Right lung (tissue), 10 donors: ENCODE measurements around the gene LUC7L. TPM values are rescaled to one million over a fixed set of nuclear protein-coding genes. Genes with fewer than 3 reads are reported as not detected.
"Not testable (repeated sequence)": the region's sequence is repeated elsewhere in the genome, so short reads cannot be mapped to it uniquely, and the experiment has no call there.

Experiments
- DNase-seq, 2 donors: peaks; one replicate each; pipeline ENCODE4 v3.0.0-alpha.2; 2013
- long read RNA-seq, 8 donors: transcript quantifications; one replicate each; lab custom pipeline, GENCODE V29; 2026
- polyA plus RNA-seq, 5 donors: library from polyadenylated mRNA; unstranded; fragments of 120-200 nt; gene quantifications; one replicate each; pipeline versions ENCODE4 v1.2.1 to v1.2.3, GENCODE V29; 2013; ENCODE audit warnings: inconsistent platforms in 1 of 5, low replicate concordance in 1 of 5; ENCODE audit not compliant: insufficient read length in 5 of 5, insufficient read depth in 1 of 5

Gene LUC7L, protein sequence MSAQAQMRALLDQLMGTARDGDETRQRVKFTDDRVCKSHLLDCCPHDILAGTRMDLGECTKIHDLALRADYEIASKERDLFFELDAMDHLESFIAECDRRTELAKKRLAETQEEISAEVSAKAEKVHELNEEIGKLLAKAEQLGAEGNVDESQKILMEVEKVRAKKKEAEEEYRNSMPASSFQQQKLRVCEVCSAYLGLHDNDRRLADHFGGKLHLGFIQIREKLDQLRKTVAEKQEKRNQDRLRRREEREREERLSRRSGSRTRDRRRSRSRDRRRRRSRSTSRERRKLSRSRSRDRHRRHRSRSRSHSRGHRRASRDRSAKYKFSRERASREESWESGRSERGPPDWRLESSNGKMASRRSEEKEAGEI
- 100 to 1,000 TPM; 121 to 164 (median 135) TPM for polyA plus RNA-seq
- long read RNA-seq, donor 1, transcript LUC7L-201 (10 exons, 1,456 nt), result major isoform, 5 of 53 reads
- long read RNA-seq, donor 1, partial matches to known transcripts, result 44 of 53 reads
- long read RNA-seq, donor 1, other reads (novel, unspliced or antisense), result 0 of 53 reads
- long read RNA-seq, donor 2, transcript LUC7L-201 (10 exons, 1,456 nt), result major isoform, 6 of 9 reads
- long read RNA-seq, donor 2, partial matches to known transcripts, result 0 of 9 reads
- long read RNA-seq, donor 2, other reads (novel, unspliced or antisense), result 0 of 9 reads
- long read RNA-seq, donor 3, partial matches to known transcripts, result 15 of 24 reads
- long read RNA-seq, donor 3, other reads (novel, unspliced or antisense), result 0 of 24 reads
- long read RNA-seq, donor 4, partial matches to known transcripts, result 0 of 7 reads
- long read RNA-seq, donor 4, other reads (novel, unspliced or antisense), result 0 of 7 reads
- long read RNA-seq, donor 5, partial matches to known transcripts, result 17 of 28 reads
- long read RNA-seq, donor 5, other reads (novel, unspliced or antisense), result 0 of 28 reads
- long read RNA-seq, donor 6, transcript LUC7L-201 (10 exons, 1,456 nt), result major isoform, 7 of 24 reads
- long read RNA-seq, donor 6, partial matches to known transcripts, result 10 of 24 reads
- long read RNA-seq, donor 6, other reads (novel, unspliced or antisense), result 0 of 24 reads
- long read RNA-seq, donor 7, transcript LUC7L-201 (10 exons, 1,456 nt), result major isoform, 7 of 19 reads
- long read RNA-seq, donor 7, partial matches to known transcripts, result 5 of 19 reads
- long read RNA-seq, donor 7, other reads (novel, unspliced or antisense), result 0 of 19 reads
- long read RNA-seq, donor 8, partial matches to known transcripts, result 0 of 5 reads
- long read RNA-seq, donor 8, other reads (novel, unspliced or antisense), result 0 of 5 reads

DNA sequence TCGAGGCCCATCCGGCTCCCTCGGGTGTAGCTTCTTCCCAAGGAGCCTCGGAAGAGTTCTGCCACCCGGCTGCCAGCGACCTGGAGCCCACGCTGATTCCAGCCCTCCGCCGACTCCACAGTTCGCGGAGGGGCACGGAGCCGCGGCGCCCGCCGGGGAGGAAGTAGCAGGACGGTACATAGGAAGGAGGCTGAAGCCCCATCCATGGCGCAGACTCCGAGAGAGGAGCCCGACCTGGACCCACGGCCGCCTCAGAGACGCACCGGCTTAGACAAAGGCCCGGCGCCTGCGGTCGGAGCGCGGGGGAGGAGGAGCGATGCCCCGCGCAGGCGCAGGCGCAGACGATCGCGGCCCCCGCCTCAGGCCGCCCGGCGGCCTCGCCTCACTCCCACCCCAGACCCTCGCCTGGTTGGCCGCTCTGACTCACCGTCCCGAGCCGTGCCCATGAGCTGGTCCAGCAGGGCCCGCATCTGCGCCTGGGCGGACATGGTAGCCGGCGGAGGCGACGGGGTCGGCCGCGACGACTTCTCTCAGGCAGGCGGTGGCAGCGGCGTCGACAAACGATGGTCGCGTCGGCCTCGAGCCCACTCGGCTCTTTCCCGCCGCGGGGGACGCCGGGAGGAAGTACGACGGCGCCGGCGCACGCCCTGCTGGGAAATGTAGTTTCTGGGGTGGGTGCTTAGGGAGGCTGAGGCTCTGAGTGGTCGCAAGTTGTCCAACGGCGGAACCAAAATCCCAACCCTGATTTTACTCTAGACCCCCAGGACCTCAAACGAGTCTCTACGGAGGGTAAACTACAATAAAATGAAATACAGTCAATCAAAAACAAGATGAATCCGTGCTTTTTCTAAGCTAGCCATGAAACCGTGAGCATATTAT lies at the start of gene LUC7L:
TSS of gene LUC7L (minus strand) at position 598 of the 879 bp plus-strand sequence. CDS start at position 488, 110 bp downstream.
- peak; percentile 89 to 91 for DNase-seq

DNA sequence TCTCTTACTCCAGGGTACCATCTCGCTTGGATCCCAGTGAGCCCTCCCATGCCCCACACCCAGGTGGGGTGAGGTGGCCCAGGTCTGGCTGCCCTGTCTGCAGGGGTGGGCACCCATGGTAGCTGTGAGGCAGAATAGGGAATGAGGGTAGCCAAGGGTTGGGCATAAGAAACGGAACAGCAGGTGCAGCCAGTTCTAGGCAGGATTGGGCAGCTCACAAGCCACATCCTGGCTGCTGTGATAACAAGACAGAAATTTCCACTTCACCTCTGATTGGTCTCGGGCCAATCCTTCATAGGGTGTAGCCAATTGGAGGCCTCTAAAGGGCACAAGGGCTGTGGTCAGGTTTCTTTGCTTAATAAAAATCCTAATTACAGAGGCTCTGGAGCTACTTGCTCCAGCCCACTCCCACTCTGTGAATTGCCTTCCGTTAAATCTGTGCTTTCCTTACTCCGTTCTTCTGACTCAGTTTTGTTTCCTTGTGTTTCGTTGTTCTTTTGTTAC lies 49.7 kb upstream of the LUC7L start:
- DNase-seq, result peak; percentile 23 to 27

DNA sequence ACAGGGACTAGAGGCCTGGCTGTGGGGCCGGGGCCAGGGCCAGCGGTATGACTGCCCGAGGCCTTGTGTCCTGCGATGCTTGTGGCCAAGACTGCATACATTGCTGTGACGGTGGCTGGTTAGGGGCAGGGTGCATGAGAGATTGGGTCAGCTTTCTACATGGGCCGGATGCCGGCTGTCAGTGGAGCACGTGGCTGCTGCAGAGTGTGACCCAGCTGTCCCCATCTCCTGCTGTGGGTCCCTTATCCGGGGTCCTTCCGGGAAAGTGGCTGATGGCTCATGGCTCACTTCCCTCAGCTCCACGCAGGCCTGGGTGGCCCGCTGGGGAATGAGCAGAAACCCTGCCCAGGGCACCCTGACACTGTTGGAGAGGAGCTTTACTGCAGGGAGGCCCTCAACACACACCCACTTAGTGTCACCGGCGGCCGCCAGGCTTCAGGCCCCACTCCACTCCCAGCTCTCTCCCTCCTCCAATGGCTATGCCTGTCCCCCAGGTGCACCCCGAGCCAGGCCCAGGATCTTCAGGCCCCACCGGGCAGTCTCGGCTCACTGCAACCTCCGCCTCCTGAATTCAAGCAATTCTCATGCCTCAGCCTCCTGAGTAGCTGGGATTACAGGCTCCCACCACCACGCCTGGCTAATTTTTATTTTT lies 47.3 kb upstream of the LUC7L start:
- DNase-seq, result peak in 1 of 2 donors; percentile 36

DNA sequence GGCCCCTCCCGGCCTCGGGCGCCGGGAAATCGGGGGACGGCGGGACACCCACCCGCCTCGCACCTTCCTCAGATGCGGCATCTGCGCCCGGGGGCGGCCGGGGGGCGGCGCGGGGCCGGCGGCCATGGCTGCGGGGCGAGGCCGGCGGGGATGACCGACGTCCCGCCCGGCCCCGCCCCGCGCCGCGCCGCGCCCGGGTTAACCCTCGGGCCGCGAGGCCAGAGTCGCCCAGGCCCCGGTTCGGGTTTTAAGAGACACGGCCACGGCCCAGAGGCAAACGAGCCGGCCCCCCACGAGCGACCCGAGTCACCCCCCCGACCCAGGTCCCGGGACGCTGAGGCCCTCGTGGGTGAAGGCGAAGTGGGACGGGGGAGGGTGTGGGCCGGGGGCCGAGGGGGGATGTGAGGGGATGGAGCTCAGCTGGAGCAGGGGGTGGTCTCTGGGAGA lies 46.6 kb upstream of the LUC7L start, which contains the start of gene RGS11:
TSS of gene RGS11 (minus strand) at position 159 of the 447 bp plus-strand sequence. CDS start at position 126, 33 bp downstream.
- DNase-seq, result no peak

DNA sequence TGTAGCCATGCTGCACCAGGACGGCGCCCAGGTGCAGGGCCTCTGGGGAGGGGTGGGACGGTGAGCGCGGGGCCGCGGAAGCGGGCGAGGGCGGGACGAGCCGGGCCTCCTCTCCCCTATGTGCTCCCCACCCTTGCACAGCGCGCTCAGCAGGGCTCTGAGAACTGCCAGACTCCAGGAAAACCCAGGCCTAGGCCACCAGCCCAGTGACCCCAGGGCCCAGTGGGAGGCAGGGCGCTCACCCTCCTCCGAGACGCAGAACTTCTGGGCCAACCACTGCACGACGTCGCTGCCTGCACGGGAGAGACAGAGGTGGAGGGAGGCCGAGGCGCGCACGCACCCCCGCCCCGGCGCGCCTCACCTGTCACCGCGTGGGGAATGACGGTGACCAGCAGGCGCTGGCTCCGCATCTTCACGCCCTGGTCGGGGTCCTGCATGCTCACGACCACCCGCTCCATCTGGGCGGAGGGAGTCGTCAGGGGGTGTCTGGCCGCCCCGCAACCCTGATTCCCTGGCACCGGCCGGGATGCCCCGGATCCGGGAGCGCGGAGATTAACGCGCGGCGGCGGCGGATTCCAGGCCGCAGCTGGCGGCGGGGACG lies 45.9 kb upstream of the LUC7L start:
- DNase-seq, result no peak

DNA sequence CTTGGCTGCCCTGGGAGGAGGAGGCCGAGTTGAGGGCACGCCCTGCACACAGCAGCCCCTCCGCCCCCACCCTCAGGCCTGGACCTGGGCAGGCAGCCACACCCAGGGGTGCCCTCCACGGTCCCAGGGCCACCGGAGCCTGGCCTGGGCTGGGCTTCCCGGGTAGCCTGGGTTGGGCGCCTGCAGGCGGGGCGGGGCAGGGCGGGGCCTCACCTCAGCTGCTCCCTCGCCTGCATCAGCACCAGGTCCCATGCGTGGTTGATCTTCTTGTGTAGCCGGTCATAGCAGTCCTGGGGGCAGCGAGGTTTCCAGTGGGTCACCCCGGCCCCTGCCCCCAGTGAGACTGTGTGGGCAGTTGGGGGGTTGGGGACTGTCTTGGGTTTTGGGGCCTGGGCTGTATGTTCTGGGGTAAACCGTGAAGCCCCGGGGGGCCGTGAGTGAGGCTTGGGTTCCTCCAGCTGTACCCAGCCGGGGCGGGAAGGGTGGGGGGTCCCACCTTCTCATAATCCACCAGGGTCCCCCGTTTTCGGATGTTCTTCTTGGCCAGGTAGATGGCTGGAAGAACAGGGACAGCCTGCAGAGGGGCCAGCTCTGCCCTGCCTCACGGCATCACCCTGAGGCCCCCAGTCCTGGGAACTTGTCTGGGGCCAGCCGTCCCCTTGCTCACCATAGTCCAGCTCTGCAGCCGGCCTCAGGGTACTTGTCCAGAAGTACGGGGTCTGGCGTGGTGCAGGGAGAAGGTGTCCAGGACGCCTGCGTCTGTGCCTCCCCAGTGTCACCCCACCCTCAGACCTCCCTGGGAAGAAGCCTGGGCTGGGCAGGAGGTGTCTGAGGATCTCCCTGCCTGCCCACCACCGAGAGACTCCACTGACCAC lies 44.5 kb upstream of the LUC7L start:
- no peak for DNase-seq

DNA sequence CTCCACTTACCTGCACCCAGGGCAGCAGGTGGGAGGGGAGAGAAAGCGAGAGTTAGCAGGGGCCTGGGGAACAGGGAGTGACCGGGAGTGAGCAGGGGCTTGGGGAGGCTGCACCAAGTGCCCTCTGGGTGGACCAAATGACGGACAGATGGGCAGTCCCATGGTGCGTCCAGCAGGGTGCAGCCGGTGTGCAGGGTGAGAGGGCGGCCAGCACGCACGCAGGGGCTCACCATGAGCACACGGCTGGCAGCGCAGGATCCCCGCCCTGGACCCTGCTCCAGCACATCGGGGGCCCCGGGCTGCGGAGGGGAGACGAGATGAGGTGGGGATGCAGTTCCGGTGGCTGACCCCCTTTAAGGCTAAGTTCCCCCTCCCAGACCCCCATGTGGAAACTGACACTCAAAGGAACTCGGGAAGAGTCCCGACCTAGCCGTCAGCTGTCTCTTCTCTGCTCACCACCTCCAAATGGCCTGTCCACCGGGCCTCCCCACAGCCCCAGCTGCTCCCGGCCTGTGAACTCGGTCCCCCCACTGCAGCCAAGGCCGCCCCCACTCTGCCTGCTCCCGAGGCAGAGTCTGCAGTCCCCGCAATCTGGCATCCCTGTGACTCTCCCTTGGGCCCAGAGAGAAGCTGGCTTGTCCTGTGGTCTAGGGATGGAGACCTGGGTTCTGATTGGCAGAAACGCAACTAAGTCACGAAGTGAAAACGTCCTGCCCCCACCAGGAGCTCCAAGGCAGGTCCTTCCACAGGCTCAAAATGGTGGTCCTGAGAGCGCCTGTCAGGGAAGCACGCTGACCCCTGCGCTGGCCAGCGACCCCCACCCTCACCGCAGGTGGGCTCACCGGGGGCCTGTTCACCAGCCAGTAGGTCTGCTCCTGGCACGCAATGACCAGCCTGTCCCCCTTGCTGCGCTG lies 43.6 kb upstream of the LUC7L start:
- no peak for DNase-seq

DNA sequence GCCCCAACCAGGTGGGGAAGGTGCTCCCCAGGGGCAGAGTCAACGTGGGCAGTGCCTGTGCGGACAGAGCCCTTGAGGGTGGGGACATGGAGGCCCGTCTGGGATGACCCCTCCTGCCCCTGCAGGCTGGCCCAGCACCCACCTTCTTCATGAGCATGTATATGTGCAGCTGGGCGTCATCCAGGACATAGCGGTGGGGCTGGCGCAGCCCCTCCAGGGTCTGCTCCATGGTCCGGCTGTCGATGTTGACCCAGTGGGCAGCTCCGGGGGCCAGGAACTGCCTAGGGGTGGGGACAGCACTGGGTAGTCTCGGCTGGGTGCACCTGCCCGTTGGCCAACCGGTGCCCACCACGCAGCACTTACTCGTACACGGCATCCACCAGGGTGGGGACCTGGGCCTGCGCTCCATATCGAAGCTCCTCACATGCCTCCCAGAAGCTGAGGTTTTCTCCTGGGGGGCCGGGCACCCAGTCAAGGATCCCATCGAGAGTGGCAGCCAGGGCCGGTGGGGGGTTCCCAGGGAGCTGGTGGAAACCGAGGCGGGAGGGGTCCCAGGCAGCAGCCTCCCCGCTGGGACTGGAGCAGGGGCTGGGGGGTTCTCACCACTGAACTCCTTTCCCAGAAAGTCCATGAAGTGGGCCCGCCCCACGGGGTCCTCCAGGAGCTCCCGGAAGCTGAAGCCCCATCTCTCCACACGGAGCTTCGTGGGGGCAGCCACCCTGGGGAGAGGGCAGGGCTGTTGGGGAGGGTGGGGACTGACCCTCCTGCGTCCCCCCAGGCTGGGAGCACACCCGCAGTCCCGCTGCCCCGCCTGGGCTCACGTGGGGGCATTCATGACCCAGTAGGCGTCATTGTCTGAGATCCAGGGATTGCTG lies 41.4 kb upstream of the LUC7L start:
- no peak for DNase-seq

DNA sequence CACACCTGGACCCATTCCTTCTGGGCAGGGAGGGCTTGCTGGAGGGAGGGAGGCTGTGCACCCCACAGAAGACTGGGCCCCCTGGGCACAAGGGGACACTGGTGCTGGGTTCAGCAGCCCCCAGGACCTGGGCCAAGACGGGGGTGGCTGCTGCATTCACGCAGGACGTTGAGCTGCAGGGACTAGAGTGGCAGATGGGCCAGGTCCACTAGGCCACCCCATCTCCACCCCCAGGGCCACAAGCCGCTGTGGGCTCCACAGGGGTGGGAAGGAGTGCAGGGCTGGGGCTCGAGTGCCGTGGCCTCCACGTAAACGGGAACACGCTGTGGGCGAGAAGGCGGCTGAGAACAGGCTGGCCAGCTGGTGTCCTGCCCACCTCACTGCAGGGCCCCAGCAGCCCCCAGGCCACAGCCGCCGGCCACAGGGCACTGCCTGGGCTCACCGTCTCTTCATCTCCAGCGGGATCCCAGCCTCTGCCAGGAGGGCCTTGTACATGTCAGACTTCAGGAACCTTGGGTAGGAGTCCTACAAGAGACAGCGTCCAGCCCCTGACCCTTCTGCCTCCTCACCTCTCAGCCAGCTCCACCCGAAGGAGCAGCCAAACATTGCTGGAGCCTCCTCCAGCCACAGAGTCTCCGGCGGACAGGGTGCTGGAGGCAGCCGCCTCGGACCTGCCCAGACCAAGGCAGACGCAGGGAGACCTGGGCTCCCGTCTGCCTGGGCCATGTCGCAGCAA lies 40.0 kb upstream of the LUC7L start:
- no peak for DNase-seq

DNA sequence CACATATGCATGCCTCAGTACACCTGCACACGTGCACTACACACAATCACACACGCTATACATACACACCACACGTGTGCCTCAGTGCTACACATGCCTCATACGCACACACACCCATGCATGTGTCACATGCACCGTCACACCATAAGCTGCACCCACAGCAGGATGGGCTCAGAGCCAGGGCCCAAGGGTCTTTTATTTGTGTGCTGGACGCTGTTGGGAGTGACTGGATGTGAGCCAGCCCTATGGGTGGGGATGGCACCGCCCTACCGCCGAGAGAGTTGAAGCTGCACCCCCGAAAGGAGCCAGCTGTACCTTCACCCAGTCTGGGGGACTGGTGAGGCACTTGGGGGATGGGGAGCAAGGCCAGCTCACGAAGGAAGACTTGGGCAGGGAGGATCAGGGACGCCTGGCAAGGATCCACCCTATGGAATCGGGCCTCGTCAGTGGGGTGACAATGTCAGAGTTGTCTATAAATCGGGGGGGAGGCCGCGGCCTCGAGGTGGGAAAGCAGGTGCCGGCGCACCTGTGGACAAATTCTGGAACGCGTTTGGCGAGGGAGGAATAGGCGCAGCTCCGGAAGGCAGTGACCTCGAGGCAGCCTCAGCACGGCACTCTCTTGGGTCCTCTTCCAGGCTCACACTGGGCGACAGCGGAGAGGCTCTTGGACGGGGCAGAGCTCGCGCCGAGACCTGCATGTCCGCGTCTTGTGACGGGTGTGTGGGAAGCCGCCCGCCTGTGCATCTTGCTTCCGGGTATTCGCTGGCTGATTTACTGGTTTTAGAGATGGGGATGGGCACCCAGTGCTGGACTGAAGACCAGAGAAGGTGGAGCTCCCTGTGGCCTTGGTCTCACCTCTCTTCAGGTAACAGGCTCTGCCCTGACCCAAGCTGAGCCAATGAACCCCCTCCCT lies 39.1 kb upstream of the LUC7L start:
- no peak for DNase-seq

DNA sequence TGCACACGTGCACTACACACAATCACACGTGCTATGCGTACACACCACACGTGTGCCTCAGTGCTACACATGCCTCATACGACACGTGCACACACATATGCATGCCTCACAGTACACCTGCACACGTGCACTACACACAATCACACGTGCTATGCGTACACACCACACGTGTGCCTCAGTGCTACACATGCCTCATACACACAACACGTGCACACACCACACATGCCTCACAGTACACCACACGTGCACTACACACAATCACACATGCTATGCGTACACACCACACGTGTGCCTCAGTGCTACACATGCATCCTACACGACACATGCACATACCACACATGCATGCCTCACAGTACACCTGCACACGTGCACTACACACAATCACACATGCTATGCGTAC lies 38.3 kb upstream of the LUC7L start:
- not testable (repeated sequence) for DNase-seq

DNA sequence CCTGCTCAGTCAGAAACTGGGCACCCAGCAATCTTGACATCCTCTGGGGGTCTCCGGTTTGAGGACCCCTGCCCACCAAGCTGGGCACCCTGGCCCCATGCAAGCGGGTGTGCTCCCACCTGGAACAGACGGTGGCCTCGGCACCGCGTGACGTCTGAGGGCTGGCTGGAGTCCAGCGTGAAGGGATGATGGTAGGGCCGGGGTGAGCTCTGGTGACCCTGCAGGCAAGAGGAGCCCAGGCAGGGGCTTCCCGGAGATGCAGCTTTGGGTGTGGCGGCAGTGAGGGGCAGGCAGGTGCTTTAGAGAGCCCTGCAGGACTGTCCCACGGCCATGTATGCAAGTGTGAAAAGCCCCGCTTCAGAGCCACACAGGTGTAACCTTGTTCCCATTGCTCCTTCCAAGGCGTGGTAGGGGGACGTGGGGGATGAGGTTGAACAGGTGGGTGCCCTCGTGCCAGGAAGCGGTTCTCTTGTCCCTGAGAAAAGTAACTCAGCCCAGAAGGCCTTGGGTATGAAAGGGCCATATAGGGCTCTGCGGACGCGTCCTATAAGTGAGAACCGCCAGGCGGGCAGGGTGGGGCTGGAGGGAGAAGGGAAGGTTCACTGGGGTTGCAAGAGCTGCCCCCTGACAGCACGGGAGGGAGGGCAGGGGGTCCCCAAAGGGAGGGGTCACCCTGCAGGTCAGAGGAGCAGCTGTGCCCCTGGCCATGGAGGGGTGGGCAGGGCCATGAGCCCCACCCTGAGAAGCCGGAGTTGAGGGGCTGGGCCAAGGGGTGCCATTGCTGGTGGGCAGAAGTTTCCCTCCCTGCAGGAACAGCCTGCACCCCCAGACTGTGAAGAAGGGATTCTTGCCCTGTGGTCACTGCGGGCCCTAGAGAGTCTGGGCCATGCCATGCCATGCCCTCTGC lies 37.3 kb upstream of the LUC7L start:
- DNase-seq, result no peak

DNA sequence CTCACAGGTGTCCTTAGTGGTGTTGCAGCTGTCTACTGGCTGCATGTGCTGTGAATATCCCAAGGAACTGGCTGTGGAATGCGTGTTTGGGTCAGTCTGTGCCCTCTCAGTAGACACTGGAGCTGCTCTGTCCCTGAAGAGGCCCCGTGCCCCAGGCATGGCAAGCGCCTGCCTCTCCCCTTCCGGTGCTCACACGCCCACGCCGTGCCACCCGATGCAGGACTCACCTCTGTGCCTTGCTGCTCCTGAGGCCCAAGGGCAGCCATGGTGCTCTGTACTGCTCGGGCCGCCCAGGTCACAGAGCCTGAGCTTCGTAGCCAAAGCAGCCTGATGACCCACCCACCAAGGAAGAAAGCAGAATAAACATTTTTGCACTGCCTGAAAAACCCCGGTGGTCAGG lies 36.5 kb upstream of the LUC7L start:
- no peak for DNase-seq
